ENCODE results near the gene MRPL34. TPM values are rescaled to one million over a fixed set of nuclear protein-coding genes. Genes with fewer than 3 reads are reported as not detected.

Gene MRPL34
- polyA plus RNA-seq, 4 donors, result 48.5 to 77.6 (median 57.3) TPM

GRCh38 chr19:17307876-17308377, 2.3 kb downstream of the MRPL34 start:
- no peak for DNase-seq (ENCODE audit: low read depth in 4 of 4, low spot score in 2 of 4)

DNA sequence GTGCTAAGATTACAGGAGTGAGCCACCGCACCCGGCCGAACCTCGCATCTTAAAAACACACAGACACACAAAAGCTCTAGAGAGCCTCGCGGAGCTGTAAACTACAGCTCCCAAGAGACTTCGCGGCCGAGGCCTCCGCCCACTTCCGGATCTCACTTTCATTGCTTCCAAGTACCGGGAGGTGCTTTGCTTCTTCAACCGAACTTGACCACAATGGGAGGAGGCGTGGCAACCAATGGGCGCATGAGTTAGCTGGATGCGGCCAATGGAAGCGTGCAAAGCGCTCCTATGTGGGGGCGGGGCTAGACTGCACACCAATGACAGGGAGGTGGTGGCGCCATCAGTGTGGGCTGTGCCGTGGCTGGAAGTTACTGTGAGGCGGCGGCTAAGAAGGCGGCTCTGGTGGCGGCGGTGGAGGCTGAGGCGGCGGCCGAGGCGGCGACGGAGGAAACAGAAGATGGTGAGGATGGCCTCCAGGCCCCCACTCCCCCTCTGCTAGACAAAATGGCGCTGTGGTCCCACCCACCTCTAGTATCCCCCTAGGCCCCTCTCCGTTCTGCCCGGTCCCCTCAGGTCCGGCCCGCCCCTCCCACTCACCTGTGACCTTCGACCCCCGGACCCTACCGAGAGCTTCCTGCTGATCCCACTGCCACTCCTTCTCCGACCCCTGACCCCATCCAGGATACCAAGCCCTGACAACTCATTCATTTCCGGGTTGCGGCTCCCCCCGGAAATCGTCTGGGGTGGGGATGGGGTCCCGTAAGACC, 3.7 kb downstream of the MRPL34 start, which contains the start of gene DDA1:
TSS of gene DDA1 (plus strand) at position 366 of the 767 bp plus-strand sequence. CDS start at position 458, 92 bp downstream.
- DNase-seq (ENCODE audit: low read depth in 4 of 4, low spot score in 2 of 4), result peak; percentile 89 to 100 (median 98)

DNA sequence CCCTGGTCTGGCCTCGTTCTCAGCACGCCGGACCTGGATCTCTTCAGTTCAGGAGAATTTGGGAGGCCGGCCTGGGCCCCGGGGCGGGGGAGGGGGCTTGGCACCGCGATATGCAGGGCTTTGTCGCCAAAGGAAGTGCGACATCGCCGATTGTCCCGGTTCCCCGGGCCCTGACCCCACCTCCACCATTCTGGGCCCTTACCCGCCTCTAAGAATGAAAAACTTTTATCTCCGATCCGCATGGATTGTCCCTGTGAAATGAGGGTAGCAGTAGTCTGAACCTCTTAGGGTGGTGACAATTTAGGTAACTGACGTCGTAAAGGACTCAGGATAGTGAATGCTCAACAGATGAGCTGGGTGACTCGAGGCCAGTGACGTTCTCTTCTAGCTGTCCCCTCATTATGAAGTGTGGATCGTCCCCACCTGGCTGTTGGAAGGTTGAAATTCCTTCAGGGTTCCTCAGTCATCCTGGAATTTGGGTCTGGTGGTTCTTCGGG, 4.3 kb downstream of the MRPL34 start:
- no peak for DNase-seq (ENCODE audit: low read depth in 4 of 4, low spot score in 2 of 4)

- no peak for DNase-seq (ENCODE audit: low read depth in 4 of 4, low spot score in 2 of 4)
These were observed 6.0 kb downstream of the MRPL34 start for GRCh38 chr19:17311455-17312188.

DNA sequence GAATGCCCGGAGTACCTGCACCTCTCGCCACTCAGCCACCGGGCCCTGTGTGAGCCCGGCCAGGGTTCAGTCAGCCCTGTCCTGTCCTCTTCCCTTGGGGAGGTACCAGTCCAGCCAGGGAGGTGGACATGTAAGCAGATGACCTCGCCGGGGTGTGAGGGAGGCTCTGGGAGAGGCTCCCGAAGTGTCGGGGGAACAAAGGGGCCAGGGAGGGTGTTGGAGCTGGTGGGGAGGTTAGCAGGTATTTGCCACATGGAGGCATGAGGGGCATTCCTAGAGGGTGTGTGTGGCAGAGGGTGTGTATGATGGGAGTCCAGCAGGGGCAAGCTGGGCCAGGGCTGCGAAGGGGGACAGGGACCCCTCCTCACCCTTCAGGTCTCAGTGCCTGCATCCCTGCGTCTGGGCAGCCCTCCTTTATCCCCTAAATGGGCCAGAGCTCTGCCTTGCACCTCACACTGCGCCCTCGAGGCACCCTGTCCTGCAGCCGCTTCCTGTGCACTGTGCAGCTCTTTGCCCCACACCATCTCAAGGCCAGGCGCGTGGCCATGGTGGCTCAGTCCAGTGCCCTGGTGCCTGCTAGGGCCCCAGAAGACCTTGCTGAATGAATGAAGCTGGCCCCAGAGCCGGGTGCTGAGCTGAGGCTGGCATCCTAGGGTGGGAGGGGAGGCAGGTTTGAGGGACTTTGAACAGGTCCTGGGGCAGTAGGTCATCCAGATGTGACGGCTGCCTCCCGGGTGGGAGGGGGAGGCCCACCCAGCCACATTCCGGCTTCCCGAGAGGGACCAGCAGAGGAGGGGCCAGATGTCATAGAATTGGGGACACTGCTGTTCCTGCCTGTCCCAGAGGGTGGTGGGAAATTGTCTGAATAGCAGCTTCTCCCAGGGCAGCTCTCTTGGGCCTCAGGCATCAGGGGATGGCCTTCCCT, 6.8 kb downstream of the MRPL34 start:
- DNase-seq (ENCODE audit: low read depth in 4 of 4, low spot score in 2 of 4), result no peak

DNA sequence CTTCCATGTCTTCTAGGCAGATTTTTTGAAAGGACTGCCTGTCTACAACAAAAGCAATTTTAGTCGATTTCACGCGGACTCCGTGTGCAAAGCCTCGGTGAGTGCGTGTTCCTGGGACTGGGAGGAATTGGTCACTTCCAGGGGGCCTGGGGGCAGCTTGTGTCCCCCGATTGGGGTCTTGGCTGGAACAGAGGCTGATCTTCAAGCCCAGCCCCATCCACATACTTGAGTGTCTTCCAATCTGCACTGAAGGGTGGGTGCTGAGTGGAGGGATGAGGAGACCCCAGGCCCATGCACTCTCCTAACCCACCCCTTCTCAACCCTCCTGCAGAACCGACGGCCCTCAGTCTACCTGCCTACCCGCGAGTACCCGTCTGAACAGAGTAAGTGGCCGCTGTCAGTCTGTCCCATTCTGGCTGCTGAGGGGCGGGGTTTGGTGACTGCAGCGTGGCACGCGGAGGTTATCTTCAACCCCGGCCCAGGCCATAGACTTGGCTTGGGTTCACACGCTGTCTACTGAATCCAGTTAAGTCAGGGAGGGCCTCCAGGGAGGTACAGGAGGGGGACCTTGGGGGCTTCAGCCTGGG, 8.4 kb downstream of the MRPL34 start:
- no peak for DNase-seq (ENCODE audit: low read depth in 4 of 4, low spot score in 2 of 4)

GRCh38 chr19:17318966-17319365, 13.3 kb downstream of the MRPL34 start:
- DNase-seq (ENCODE audit: low read depth in 4 of 4, low spot score in 2 of 4), result no peak

DNA sequence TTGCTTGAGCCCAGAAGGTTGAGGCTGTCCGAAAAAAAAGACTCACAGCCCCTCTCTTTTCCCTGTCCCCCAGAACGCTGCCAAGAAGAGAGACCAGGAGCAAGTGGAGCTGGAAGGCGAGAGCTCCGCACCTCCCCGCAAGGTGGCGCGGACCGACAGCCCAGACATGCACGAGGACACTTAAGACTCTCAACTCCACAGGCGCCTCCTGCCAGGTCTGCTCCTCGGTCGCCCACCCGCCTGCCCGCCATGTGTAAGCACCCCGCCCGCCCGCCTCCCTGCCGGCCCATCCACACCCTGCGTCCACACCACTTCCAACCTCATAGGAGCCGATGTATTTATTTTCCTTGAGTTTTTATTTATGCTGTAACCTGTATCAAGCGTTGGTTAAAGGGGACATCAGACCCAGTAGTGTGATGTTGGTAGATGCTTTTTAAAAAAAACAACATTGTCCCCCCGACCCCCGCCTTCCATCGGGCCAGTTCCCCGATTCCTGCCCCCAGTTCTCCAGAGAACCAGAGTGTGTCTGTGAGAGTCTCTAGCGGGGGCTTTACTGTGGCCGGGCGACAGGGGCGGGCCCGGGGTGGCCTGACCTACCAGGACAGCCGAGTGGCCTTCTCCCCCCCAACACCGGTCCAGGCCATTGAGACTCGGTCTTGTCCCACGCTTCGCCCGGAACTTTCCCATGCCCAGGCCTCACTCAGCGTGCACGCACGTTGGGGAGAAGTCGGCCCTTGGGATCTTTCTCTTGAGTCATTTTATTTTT, 14.0 kb downstream of the MRPL34 start:
- DNase-seq (ENCODE audit: low read depth in 4 of 4, low spot score in 2 of 4), result no peak

DNA sequence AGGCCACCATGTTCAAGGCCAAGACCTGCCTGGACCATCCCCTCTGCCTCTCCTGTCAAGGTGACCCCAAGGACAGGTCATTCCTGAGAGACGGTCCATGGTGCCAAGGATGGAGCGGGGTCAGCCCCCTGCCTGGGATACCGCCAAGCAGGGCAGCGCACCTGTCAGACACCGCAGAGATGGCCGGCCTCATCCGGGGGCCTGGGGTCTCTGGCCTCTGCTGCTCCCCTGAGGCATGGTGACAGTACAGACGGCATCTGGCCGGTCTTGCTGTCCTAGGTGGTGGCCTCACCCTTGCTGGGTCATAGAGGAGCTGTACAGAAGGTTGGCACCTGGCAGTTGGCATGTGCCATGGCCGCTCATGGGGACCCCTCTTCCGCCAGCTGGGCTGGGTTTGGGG, 14.8 kb downstream of the MRPL34 start:
- DNase-seq (ENCODE audit: low read depth in 4 of 4, low spot score in 2 of 4), result no peak

DNA sequence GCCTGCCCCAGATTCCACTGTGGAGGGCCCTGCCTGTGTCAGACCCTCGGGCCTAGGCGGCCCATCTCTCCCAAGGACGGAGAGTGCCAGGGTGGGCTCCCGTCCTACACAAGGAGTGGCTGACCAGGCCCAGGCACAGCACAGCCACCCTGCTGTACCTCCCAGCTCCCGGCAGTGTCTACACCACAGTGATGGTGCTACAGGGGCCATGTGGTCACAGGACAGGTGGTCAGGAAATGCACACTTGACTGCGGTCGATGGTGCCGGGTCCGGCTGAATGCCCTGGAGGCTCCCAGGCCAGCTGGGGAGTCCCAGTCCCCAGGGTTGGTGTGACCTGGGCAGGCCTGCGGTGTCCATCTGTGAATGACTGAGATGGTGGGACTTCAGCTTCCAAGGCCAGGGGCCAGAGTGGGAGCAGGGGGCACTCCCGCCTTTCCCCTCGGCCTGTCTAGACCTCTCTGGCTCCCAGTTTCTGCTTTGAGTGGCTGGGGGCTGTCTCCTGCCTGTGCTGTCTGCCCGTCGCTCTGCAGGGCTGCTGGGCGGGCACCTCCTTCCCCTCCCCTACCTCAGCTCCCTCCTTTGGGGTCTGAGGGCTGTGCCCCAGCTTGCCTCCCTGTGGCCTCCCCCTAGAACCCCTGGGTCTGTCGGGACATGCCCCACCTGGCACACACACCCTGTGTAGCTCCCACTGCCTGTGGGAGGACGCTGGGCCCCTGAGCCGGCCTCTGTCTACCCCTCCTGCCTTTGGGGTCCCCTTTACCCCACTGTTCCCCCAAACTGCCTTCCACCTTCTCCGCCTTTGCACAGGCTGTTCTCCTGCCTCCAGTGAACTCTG, 16.2 kb downstream of the MRPL34 start:
- DNase-seq (ENCODE audit: low read depth in 4 of 4, low spot score in 2 of 4), result no peak

GRCh38 chr19:17322854-17323253, 17.2 kb downstream of the MRPL34 start:
- no peak for DNase-seq (ENCODE audit: low read depth in 4 of 4, low spot score in 2 of 4)

DNA sequence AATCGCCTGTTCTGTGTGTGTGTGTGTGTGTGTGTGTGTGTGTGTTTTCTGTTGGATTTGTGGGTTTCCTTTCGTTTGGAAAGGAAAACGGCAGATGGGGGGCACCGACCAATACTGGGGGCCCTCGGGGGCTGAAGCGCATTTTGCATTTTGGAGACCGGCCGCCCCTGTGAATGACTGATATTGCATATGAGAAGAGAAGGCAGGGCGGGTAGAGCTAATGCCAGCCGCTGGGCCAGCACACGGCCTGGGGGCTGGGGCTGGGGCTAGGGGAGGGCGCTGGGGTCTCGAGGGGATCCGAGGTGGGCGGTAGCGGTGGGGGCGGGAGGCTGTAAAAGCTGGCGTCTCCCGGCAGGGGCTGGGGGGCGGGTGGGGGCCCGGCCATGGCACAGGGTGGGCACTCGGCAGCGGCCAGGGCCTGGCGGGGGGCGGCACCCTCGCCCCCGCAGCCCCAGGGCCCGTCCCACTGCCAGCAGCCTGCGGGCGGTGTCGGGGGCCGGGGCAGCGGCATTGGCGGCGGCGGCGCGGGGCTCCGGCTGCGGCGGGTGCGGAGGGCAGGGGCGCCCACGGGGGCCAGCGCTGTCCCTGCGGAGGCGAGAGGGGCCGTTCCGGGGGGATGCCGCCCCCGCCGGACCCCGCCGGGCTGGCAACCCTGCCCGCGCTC, 17.8 kb downstream of the MRPL34 start:
- no peak for DNase-seq (ENCODE audit: low read depth in 4 of 4, low spot score in 2 of 4)

GRCh38 chr19:17323964-17324332, 18.3 kb downstream of the MRPL34 start:
- no peak for DNase-seq (ENCODE audit: low read depth in 4 of 4, low spot score in 2 of 4)

GRCh38 chr19:17324357-17325114, 18.9 kb downstream of the MRPL34 start:
- DNase-seq (ENCODE audit: low read depth in 4 of 4, low spot score in 2 of 4), result no peak

DNA sequence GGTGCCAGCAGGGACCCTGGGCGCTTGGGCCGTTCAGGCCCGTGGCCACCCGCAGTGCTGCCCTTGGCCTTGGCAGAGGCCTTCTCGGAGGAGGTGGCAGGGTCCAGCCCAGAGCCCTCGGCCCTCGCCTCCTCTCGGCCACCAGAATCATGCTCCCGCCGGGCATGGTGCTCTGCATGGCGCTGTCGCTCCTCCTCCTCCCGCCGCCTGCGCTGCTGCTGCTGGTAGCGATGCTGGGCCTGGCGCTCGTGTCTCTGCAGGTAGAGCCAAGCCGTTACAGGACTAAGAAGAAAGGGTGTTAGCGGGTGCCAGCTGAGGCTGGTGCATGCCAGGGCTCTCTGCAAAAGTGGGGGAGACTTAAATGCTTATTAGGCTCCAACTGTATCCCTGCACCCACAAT, 19.5 kb downstream of the MRPL34 start:
- no peak for DNase-seq (ENCODE audit: low read depth in 4 of 4, low spot score in 2 of 4)

- no peak for DNase-seq (ENCODE audit: low read depth in 4 of 4, low spot score in 2 of 4)
These were observed 20.4 kb downstream of the MRPL34 start for GRCh38 chr19:17325881-17326594.

- no peak for DNase-seq (ENCODE audit: low read depth in 4 of 4, low spot score in 2 of 4)
These were observed 20.9 kb downstream of the MRPL34 start for GRCh38 chr19:17326595-17326966.

Measured in left renal cortex interstitium (tissue), 4 donors.